ENCODE data around the gene CEP63. TPM values are rescaled to one million over a fixed set of nuclear protein-coding genes. Genes with fewer than 3 reads are reported as not detected.

Gene CEP63
- total RNA-seq, 4 donors from 2014 or later: 21.4 to 23.5 (median 22.4) TPM

DNA sequence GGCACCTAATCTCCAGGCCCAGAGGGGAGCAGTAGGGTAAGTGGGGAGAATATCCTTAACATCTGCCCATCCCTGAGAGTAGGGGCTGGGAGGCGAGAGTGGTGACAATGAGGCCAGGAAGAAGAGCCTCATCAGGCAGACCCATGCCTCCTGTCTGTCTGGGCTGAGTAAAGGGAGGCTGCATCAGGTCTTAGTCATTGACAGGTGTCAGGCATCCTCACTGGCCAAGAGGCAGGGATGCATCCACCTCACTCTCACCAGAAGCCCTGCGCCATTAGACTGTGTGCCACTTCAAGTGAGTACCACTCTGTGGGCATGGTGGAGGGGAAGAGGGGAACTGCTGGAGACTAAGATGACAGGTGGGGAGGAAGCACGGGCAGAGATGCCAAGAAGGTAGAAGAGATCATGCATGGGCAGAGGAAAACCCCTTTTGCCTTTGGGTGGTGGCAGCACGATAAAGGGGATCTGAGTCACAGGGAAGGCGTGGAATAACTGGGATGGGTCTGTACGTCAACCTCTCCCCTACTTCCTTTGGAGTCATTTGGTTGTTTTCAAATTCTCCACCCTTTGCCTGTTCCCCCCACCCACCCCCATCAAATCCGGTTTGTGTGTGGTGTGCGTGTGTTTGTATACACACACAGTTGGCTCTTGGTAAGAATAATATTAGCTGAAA is 14.2 kb upstream of the CEP63 start:
- ATAC-seq: no peak
- intact Hi-C loops (cut with DNase I; ENCODE audit: low total_unique reads): loop anchor here (10.0 kb wide), 1 partner anchor 537 kb away; no protein-coding TSS in a partner anchor
- DNase-seq: no peak
- TF ChIP-seq POLR2A (IDR thresholded peaks at IDR 0.05): no peak
- no peak for TF ChIP-seq CTCF (IDR thresholded peaks at IDR 0.05 in 4 of 5, conservative IDR thresholded peaks at IDR 0.05 in 1 of 5)
- in situ Hi-C loops (cut with MboI; ENCODE audit: low sequenced_read_pairs in 4 of 4): loop anchor here (5.0 to 10.0 kb wide), 5 partner anchors 87 to 259 kb away; partner anchors contain the start of gene AMOTL2 (in 1 of the 4)
- Histone ChIP-seq H3K27me3 (no peaks in the 10 kb centered on the region), H3K4me1 (peaks cover 4 to 6% of the 10 kb centered on the region in 2 donors), H3K27ac (no peak overlapping the region), H3K36me3 (no peaks in the 10 kb centered on the region), H3K4me3 (no peak overlapping the region), H3K9me3 (no peaks in the 10 kb centered on the region)

- H3K27ac ChIP-seq: no peak overlapping the region
- H3K27me3 ChIP-seq: no peaks in the 10 kb centered on the region
- H3K36me3 ChIP-seq: peaks cover 0 to 7% of the 10 kb centered on the region in 2 donors
- in situ Hi-C loops (cut with MboI; ENCODE audit: low sequenced_read_pairs in 4 of 4): loop anchor here (5.0 to 10.0 kb wide), 5 partner anchors 88 to 261 kb away; partner anchors contain the start of gene AMOTL2 (in 1 of the 4)
- peaks cover 12 to 15% of the 10 kb centered on the region in 2 donors for H3K4me1 ChIP-seq
- ATAC-seq: no peak
- H3K4me3 ChIP-seq: no peak overlapping the region
- intact Hi-C loops (cut with DNase I; ENCODE audit: low total_unique reads): loop anchor here (10.0 kb wide), 1 partner anchor 538 kb away; no protein-coding TSS in a partner anchor
- no peak for TF ChIP-seq POLR2A (IDR thresholded peaks at IDR 0.05)
- no peak for TF ChIP-seq CTCF (IDR thresholded peaks at IDR 0.05 in 4 of 5, conservative IDR thresholded peaks at IDR 0.05 in 1 of 5)
- no peak for DNase-seq
- H3K9me3 ChIP-seq: no peaks in the 10 kb centered on the region
Observed at GRCh38 chr3:134472831-134473230, 13.0 kb upstream of the CEP63 start.

- peaks cover 12 to 15% of the 10 kb centered on the region in 2 donors for H3K4me1 ChIP-seq
- in situ Hi-C loops (cut with MboI; ENCODE audit: low sequenced_read_pairs in 4 of 4): loop anchor here (5.0 to 10.0 kb wide), 5 partner anchors 89 to 262 kb away; partner anchors contain the start of gene AMOTL2 (in 1 of the 4)
- TF ChIP-seq POLR2A (IDR thresholded peaks at IDR 0.05) (no peak), CTCF (IDR thresholded peaks at IDR 0.05 in 4 of 5, conservative IDR thresholded peaks at IDR 0.05 in 1 of 5) (peak; percentile 68 to 82 (median 79))
- H3K36me3 ChIP-seq: peaks cover 0 to 19% of the 10 kb centered on the region in 2 donors
- H3K27me3 ChIP-seq: no peaks in the 10 kb centered on the region
- no peaks in the 10 kb centered on the region for H3K9me3 ChIP-seq
- no peak overlapping the region for H3K4me3 ChIP-seq
- H3K27ac ChIP-seq: no peak overlapping the region
- intact Hi-C loops (cut with DNase I; ENCODE audit: low total_unique reads): loop anchor here (1.0 to 10.0 kb wide), 2 partner anchors 166 to 539 kb away; no protein-coding TSS in a partner anchor
- peak; percentile 63 to 75 for ATAC-seq
- peak; percentile 40 to 41 for DNase-seq
Observed at GRCh38 chr3:134473868-134474546, 11.8 kb upstream of the CEP63 start.

- H3K27ac ChIP-seq: no peak overlapping the region
- intact Hi-C loops (cut with DNase I; ENCODE audit: low total_unique reads) (loop anchor here (1.0 to 10.0 kb wide), 3 partner anchors 167 to 540 kb away; no protein-coding TSS in a partner anchor), in situ Hi-C loops (cut with MboI; ENCODE audit: low sequenced_read_pairs in 4 of 4) (loop anchor here (5.0 to 25.0 kb wide), 6 partner anchors 90 to 663 kb away; partner anchors contain the start of genes AMOTL2 (in 1 of the 4) and SRPRB (in 1 of the 4))
- no peaks in the 10 kb centered on the region for H3K27me3 ChIP-seq
- H3K4me3 ChIP-seq: no peak overlapping the region
- no peak for TF ChIP-seq POLR2A (IDR thresholded peaks at IDR 0.05)
- no peak for TF ChIP-seq CTCF (IDR thresholded peaks at IDR 0.05 in 4 of 5, conservative IDR thresholded peaks at IDR 0.05 in 1 of 5)
- no peak for DNase-seq
- H3K4me1 ChIP-seq: peaks cover 12 to 15% of the 10 kb centered on the region in 2 donors
- H3K36me3 ChIP-seq: peaks cover 0 to 20% of the 10 kb centered on the region in 2 donors
- ATAC-seq: no peak
- H3K9me3 ChIP-seq: no peaks in the 10 kb centered on the region
Observed at GRCh38 chr3:134474956-134475355, 10.9 kb upstream of the CEP63 start.
